H9 (cell line): ENCODE results near the gene PTPRF. TPM values are rescaled to one million over a fixed set of nuclear protein-coding genes. Genes with fewer than 3 reads are reported as not detected.

Experiments used
- DNase-seq: peaks from one replicate; pipeline ENCODE4 v3.0.0-alpha.2; 2017
- H2AFZ ChIP-seq: one replicate; pipeline ENCODE4 v1.6.1; 2013; ENCODE audit warnings: mild to moderate bottlenecking, low read length, control low read depth, moderate library complexity
- H2AK5ac ChIP-seq: 2 replicates; pipeline ENCODE4 v1.6.1; 2013; ENCODE audit warnings: low read length, control low read depth, mixed read lengths; ENCODE audit not compliant: insufficient read length
- H2BK120ac ChIP-seq: one replicate; pipeline ENCODE4 v1.6.1; 2013; ENCODE audit warnings: low read depth, mild to moderate bottlenecking, low read length, control low read depth, inconsistent platforms; ENCODE audit not compliant: poor library complexity, severe bottlenecking
- H2BK12ac ChIP-seq: 2 replicates; pipeline ENCODE4 v1.6.1; 2013; ENCODE audit warnings: low read length, control low read depth, mixed read lengths, low read depth; ENCODE audit not compliant: insufficient read length
- H2BK15ac ChIP-seq: 2 replicates; pipeline ENCODE4 v1.6.1; 2013; ENCODE audit warnings: low read depth, low read length, control low read depth
- H2BK20ac ChIP-seq: one replicate; pipeline ENCODE4 v1.6.1; 2013; ENCODE audit warnings: low read depth, mild to moderate bottlenecking, low read length, control low read depth, inconsistent platforms; ENCODE audit not compliant: poor library complexity, severe bottlenecking
- H2BK5ac ChIP-seq: 2 replicates; pipeline ENCODE4 v1.6.1; 2013; ENCODE audit warnings: low read length, control low read depth, mixed read lengths; ENCODE audit not compliant: insufficient read length
- H3K14ac ChIP-seq: 2 replicates; pipeline ENCODE4 v1.6.1; 2013; ENCODE audit warnings: low read length, control low read depth; ENCODE audit not compliant: insufficient read depth
- H3K18ac ChIP-seq: 2 replicates; pipeline ENCODE4 v1.6.1; 2013; ENCODE audit warnings: low read depth, mild to moderate bottlenecking, mixed read lengths, low read length, control low read depth; ENCODE audit not compliant: insufficient read length
- H3K23ac ChIP-seq: 2 replicates; pipeline ENCODE4 v1.6.1; 2013; ENCODE audit warnings: low read length, control low read depth, mixed read lengths, low read depth; ENCODE audit not compliant: insufficient read length
- H3K23me2 ChIP-seq: 2 replicates; pipeline ENCODE4 v1.6.1; 2013; ENCODE audit warnings: low read depth, mild to moderate bottlenecking, mixed read lengths, low read length, control low read depth; ENCODE audit not compliant: insufficient read length, poor library complexity, severe bottlenecking
- H3K27ac ChIP-seq: 2 replicates; pipeline ENCODE4 v1.5.1; 2013; ENCODE audit warnings: low read length, control low read depth, mixed read lengths, low read depth; ENCODE audit not compliant: insufficient read length
- H3K27me3 ChIP-seq: 2 replicates; pipeline ENCODE4 v1.6.1; 2013; ENCODE audit warnings: low read length, control low read depth, inconsistent platforms; ENCODE audit not compliant: insufficient read depth
- H3K4ac ChIP-seq: 2 replicates; pipeline ENCODE4 v1.6.1; 2013; ENCODE audit warnings: low read depth, mild to moderate bottlenecking, control low read depth, inconsistent platforms, low read length, moderate library complexity
- H3K4me1 ChIP-seq: 2 replicates; pipeline ENCODE4 v1.6.1; 2013; ENCODE audit warnings: low read length, control low read depth, inconsistent platforms; ENCODE audit not compliant: insufficient read depth
- H3K4me2 ChIP-seq: 2 replicates; pipeline ENCODE4 v1.6.1; 2013; ENCODE audit warnings: low read length, control low read depth, mixed read lengths; ENCODE audit not compliant: insufficient read length, insufficient read depth
- H3K56ac ChIP-seq: 2 replicates; pipeline ENCODE4 v1.6.1; 2013; ENCODE audit warnings: low read depth, mild to moderate bottlenecking, mixed read lengths, low read length, control low read depth; ENCODE audit not compliant: insufficient read length
- H3K79me1 ChIP-seq: 2 replicates; pipeline ENCODE4 v1.6.1; 2013; ENCODE audit warnings: low read depth, mild to moderate bottlenecking, moderate library complexity, low read length, control low read depth, inconsistent platforms; ENCODE audit not compliant: insufficient read depth, poor library complexity, severe bottlenecking
- H3K79me2 ChIP-seq: 2 replicates; pipeline ENCODE4 v1.6.1; 2013; ENCODE audit warnings: low read length, control low read depth, inconsistent platforms; ENCODE audit not compliant: insufficient read depth
- H3K9ac ChIP-seq: 2 replicates; pipeline ENCODE4 v1.6.1; 2013; ENCODE audit warnings: low read length, control low read depth, mixed read lengths; ENCODE audit not compliant: insufficient read length; ENCODE audit errors: extremely low read depth
- H3K9me3 ChIP-seq: one replicate; pipeline ENCODE4 v1.6.1; 2013; ENCODE audit warnings: low read depth, low read length, inconsistent platforms; ENCODE audit not compliant: control insufficient read depth
- H3T11ph ChIP-seq: one replicate; pipeline ENCODE4 v1.6.1; 2013; ENCODE audit warnings: mild to moderate bottlenecking, low read length, control low read depth, inconsistent platforms
- H4K20me1 ChIP-seq: one replicate; pipeline ENCODE4 v1.6.1; 2013; ENCODE audit not compliant: control insufficient read depth, insufficient read length, insufficient read depth
- H4K5ac ChIP-seq: 2 replicates; pipeline ENCODE4 v1.6.1; 2013; ENCODE audit warnings: low read depth, mild to moderate bottlenecking, mixed read lengths, low read length, control low read depth; ENCODE audit not compliant: insufficient read length
- H4K8ac ChIP-seq: replicated peaks from 2 replicates; pipeline ENCODE4 v1.6.1; 2013; ENCODE audit warnings: low read length, control low read depth, mixed read lengths, low read depth; ENCODE audit not compliant: insufficient read length
- H4K91ac ChIP-seq: 2 replicates; pipeline ENCODE4 v1.6.1; 2013; ENCODE audit warnings: low read depth, mild to moderate bottlenecking, moderate library complexity, mixed read lengths, low read length, control low read depth; ENCODE audit not compliant: insufficient read length
- H3K27ac Mint-ChIP-seq, 3 experiments: 2 replicates in 2 of 3; 3 replicates in 1 of 3; pipeline ENCODE4 v1.8.0; 2020 to 2021; ENCODE audit warnings: mixed read lengths in 3 of 3, mild to moderate bottlenecking in 1 of 3, moderate library complexity in 1 of 3
- H3K27me3 Mint-ChIP-seq: 2 replicates; pipeline ENCODE4 v1.8.0; 2021; ENCODE audit warnings: low read depth, mild to moderate bottlenecking, moderate library complexity, mixed read lengths
- H3K36me3 Mint-ChIP-seq, 3 experiments: 2 replicates in 2 of 3; 3 replicates in 1 of 3; pipeline ENCODE4 v1.8.0; 2020 to 2021; ENCODE audit warnings: low read depth in 3 of 3, mixed read lengths in 3 of 3; ENCODE audit not compliant: insufficient read depth in 1 of 3
- H3K4me1 Mint-ChIP-seq, 2 experiments: 2 replicates each; pipeline ENCODE4 v1.8.0; 2020; ENCODE audit warnings: mixed read lengths in 2 of 2
- H3K4me3 Mint-ChIP-seq, 2 experiments: 2 replicates in 1 of 2; 3 replicates in 1 of 2; pipeline ENCODE4 v1.8.0; 2020 to 2021; ENCODE audit warnings: mild to moderate bottlenecking in 2 of 2, mixed read lengths in 2 of 2, moderate library complexity in 1 of 2
- H3K9me3 Mint-ChIP-seq, 2 experiments: 2 replicates in 1 of 2; 3 replicates in 1 of 2; pipeline ENCODE4 v1.8.0; 2020; ENCODE audit warnings: mild to moderate bottlenecking in 2 of 2, mixed read lengths in 2 of 2, moderate library complexity in 1 of 2
- WGBS: extraction: QIAGEN DNeasy Blood & Tissue Kit; methylation state at CpG from one replicate; pipeline ENCODE4 v1.1.7; 2013; ENCODE audit warnings: missing lambda C conversion rate, low lambda C conversion rate, mixed read lengths; ENCODE audit not compliant: insufficient read length; ENCODE audit errors: extremely low coverage; 5-methylcytosine and 5-hydroxymethylcytosine counted together
- total RNA-seq: library from RNA; stranded (reverse); gene quantifications from 2 replicates; pipeline ENCODE4 v1.2.1, GENCODE V29; 2021
- TF ChIP-seq, protein P1 (sequence below): fragments of 200-600 bp; sonication (generic); conservative IDR thresholded peaks from 3 replicates; pipeline ENCODE4 v1.8.0; 2021; ENCODE audit warnings: antibody characterized with exemption, mild to moderate bottlenecking

Gene PTPRF
- total RNA-seq, 1 experiment from 2014 or later = 193 TPM

DNA sequence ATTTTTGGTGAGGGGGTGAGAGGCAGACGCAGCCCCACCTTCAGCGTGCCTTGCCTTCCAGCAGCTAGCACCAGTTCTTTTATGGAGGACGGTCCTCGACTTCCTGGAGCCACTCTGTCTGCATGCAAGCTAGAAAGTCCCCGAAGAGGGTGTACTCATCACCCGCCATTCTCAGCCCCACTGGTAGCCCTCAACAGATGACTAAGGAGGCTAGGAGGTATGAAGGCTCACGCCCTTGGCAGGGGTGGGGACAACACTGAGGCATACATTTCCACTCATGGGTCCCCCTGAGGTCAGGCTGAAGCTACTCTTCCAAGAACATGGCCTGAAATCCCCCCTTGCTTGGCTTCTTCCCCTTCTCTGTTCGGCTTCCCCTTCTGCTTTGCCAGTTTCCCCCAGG, 8.9 kb upstream of the PTPRF start:
- Histone ChIP-seq H4K5ac (no peak overlapping the region), H4K8ac (no peak overlapping the region), H3K27me3 (no peaks in the 10 kb centered on the region), H2AFZ (no peak overlapping the region), H2BK12ac (no peak overlapping the region), H2BK120ac (no peak overlapping the region), H2BK5ac (no peak overlapping the region), H3K4me2 (no peak overlapping the region), H3K18ac (no peak overlapping the region), H3K4ac (no peak overlapping the region), H3K9me3 (no peaks in the 10 kb centered on the region), H4K20me1 (no peaks in the 10 kb centered on the region), H3K56ac (no peak overlapping the region), H3T11ph (no peak overlapping the region), H4K91ac (no peak overlapping the region), H3K4me1 (0 out of 2 replicates have a peak, but pooled peaks cover 2% of the 10 kb centered on the region), H3K79me1 (no peaks in the 10 kb centered on the region), H3K14ac (no peak overlapping the region; the same call in 1 of the 2 replicates), H3K23me2 (no peaks in the 10 kb centered on the region), H2BK15ac (no peak overlapping the region), H3K9ac (no peak overlapping the region), H3K27ac (no peak overlapping the region), H3K79me2 (no peaks in the 10 kb centered on the region; the same call in 1 of the 2 replicates), H2AK5ac (no peak overlapping the region), H2BK20ac (no peak overlapping the region), H3K23ac (no peak overlapping the region)
- Mint-ChIP-seq H3K4me3 (no peak overlapping the region), H3K9me3 (no peaks in the 10 kb centered on the region; a peak in 1 of 5 replicates), H3K36me3 (no peaks in the 10 kb centered on the region), H3K4me1 (peaks cover 28 to 39% of the 10 kb centered on the region in 2 experiments), H3K27me3 (peaks cover 28% of the 10 kb centered on the region), H3K27ac (no peak overlapping the region)
- TF ChIP-seq, protein P1, sequence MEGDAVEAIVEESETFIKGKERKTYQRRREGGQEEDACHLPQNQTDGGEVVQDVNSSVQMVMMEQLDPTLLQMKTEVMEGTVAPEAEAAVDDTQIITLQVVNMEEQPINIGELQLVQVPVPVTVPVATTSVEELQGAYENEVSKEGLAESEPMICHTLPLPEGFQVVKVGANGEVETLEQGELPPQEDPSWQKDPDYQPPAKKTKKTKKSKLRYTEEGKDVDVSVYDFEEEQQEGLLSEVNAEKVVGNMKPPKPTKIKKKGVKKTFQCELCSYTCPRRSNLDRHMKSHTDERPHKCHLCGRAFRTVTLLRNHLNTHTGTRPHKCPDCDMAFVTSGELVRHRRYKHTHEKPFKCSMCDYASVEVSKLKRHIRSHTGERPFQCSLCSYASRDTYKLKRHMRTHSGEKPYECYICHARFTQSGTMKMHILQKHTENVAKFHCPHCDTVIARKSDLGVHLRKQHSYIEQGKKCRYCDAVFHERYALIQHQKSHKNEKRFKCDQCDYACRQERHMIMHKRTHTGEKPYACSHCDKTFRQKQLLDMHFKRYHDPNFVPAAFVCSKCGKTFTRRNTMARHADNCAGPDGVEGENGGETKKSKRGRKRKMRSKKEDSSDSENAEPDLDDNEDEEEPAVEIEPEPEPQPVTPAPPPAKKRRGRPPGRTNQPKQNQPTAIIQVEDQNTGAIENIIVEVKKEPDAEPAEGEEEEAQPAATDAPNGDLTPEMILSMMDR = no peak
- WGBS = no CpG with 5 or more reads among the region's 8 CpGs
- no peak for DNase-seq
